ENCODE measurements around the gene DEPDC1.

GRCh38 chr1:68528243-68528642, 31.4 kb upstream of the DEPDC1 start:
- TF ChIP-seq POLR2AphosphoS5 (IDR thresholded peaks at IDR 0.05; ENCODE audit: low read depth, low read length) = no peak
- TF ChIP-seq POLR2A (IDR thresholded peaks at IDR 0.05; ENCODE audit: low read depth, low read length) = no peak
- TF ChIP-seq TAF1 (IDR thresholded peaks at IDR 0.05; ENCODE audit: low read depth, low read length) = no peak

Measured in GM12891 (cell line).